ENCODE measurements around the gene ZNF394.
"Not testable (repeated sequence)": the region's sequence is repeated elsewhere in the genome, so short reads cannot be mapped to it uniquely, and the experiment has no call there.

ZNF394 gene

DNA sequence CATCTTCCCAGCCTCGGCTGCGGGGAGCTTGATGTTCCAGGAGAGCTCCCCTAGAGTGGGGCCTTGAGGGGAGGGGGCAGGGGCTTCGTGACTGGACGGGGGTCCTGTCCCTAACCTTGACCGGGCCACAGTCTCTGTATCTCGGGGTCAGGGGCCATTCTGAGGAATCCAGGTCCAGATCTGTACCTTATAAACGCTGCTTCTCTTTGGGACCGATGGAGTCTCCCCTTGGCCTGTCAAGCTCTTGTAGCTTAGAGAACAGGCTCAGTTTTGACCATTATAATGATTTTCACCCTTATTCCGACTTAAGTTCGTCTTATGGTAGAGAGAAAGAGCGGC, 5.2 kb upstream of the ZNF394 start:
- TF ChIP-seq, protein P1, sequence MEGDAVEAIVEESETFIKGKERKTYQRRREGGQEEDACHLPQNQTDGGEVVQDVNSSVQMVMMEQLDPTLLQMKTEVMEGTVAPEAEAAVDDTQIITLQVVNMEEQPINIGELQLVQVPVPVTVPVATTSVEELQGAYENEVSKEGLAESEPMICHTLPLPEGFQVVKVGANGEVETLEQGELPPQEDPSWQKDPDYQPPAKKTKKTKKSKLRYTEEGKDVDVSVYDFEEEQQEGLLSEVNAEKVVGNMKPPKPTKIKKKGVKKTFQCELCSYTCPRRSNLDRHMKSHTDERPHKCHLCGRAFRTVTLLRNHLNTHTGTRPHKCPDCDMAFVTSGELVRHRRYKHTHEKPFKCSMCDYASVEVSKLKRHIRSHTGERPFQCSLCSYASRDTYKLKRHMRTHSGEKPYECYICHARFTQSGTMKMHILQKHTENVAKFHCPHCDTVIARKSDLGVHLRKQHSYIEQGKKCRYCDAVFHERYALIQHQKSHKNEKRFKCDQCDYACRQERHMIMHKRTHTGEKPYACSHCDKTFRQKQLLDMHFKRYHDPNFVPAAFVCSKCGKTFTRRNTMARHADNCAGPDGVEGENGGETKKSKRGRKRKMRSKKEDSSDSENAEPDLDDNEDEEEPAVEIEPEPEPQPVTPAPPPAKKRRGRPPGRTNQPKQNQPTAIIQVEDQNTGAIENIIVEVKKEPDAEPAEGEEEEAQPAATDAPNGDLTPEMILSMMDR (IDR thresholded peaks at IDR 0.05; ENCODE audit: low read depth, low read length), result no peak
- DNase-seq (ENCODE audit: low read depth in 2 of 2), result peak in 1 of 2 donors; percentile 22
- peak overlapping the region; percentile 84 to 87 for H3K4me3 ChIP-seq (replicated peaks in 1 of 2; ENCODE audit: low read depth in 2 of 2, low read length in 2 of 2)

DNA sequence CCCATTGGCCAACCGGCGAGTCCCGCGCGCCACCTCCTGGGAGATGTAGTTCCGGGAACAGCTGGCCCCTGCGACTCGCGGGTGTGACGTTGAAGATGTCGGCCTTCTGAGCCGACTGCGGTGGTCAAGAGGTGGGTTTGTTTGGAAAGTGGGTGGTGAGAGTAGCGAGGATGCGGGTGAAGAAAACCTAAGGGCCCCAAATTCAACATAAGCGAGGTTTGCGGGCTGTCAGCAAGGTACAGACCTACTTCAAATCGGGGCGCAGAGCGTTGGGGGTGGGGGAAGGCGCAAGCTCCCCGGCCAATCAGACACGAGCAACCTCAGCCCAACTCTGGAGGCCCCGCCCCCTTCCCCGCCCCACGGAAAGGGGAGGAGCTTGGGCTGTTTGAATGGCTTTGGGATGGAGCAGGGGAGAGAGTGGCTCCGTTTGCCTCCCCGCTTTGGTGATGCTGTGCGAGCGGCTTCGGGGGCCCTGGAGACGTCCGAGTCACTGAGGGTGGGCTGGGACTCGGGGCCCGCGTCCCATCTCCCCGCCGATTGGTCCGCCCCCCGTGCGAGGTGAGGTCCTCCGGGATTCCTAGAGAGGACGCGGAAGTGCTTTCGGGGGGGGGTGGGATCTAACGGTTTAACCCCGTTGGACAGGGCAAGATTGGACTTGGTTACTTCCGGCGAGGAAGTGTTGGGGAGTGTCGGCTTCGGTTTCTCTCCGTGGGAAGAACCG, 4.7 kb upstream of the ZNF394 start, which contains the start of gene ZKSCAN5:
Gene ZKSCAN5 (plus strand): TSS at position 60 of the 721 bp plus-strand sequence. CDS start 1,383 bp downstream, outside the sequence.
- H3K4me3 ChIP-seq (replicated peaks in 1 of 2; ENCODE audit: low read depth in 2 of 2, low read length in 2 of 2), result peak within 1 kb of the TSS; percentile 84 to 87
- TF ChIP-seq, protein P1 (IDR thresholded peaks at IDR 0.05; ENCODE audit: low read depth, low read length), result no peak
- DNase-seq (ENCODE audit: low read depth in 2 of 2), result peak; percentile 98

DNA sequence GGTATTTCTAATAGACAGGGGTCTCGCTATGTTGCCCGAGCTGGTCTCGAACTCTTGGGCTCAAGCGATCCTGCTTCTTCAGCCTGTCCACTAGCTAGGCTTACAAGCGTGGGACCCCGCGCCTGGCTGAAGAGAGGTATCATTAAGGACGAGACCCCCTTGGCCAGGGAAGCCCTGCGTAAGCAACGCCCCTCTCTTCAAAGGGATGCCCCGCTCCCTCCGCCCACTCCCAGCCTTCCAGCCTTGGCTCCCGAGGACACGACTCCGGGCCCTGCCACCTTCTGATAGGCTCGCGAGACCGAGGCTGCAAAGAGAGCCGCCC, 4.2 kb upstream of the ZNF394 start:
- no peak for DNase-seq (ENCODE audit: low read depth in 2 of 2)
- H3K4me3 ChIP-seq (replicated peaks in 1 of 2; ENCODE audit: low read depth in 2 of 2, low read length in 2 of 2), result peak overlapping the region; percentile 84 to 87
- TF ChIP-seq, protein P1 (IDR thresholded peaks at IDR 0.05; ENCODE audit: low read depth, low read length), result no peak

DNA sequence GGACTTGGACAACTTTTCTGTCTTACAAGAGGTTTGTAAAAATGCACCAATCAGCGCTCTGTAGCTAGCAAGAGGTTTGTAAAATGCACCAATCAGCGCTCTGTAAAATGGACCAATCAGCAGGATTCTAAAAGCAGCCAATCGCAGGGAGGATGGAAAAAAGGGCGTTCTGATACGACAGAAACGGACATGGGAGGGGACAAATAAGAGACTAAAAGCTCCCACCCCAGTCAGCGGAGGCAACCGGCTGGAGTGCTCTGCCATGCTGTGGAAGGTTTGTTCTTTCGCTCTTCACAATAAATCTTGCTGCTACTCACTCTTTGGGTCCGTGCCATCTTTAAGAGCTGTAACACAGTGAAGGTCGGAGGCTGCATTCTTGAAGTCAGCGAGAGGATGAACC, 1.2 kb upstream of the ZNF394 start:
- H3K4me3 ChIP-seq (replicated peaks in 1 of 2; ENCODE audit: low read depth in 2 of 2, low read length in 2 of 2); DNase-seq (ENCODE audit: low read depth in 2 of 2): not testable (repeated sequence)

DNA sequence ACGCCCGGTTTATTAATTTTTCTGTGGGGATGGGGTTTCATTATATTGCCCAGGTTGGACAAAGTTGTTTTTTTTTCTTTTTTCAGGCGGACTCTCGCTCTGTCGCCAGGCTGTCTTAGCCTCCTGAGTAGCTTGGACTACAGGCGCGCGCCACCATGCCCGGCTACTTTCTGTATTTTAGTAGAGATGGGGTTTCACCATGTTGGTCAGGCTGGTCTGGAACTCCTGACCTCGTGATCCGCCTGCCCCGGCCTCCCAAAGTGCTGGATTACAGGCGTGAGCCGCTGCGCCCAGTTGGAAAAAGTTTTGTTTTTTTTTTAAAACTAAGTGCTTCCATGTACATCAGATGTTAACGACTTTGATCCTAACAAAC, 542 bp upstream of the ZNF394 start:
- peak overlapping the region; percentile 79 to 95 for H3K4me3 ChIP-seq (replicated peaks in 1 of 2; ENCODE audit: low read depth in 2 of 2, low read length in 2 of 2)
- TF ChIP-seq, protein P1 (IDR thresholded peaks at IDR 0.05; ENCODE audit: low read depth, low read length), result no peak
- DNase-seq (ENCODE audit: low read depth in 2 of 2), result no peak

DNA sequence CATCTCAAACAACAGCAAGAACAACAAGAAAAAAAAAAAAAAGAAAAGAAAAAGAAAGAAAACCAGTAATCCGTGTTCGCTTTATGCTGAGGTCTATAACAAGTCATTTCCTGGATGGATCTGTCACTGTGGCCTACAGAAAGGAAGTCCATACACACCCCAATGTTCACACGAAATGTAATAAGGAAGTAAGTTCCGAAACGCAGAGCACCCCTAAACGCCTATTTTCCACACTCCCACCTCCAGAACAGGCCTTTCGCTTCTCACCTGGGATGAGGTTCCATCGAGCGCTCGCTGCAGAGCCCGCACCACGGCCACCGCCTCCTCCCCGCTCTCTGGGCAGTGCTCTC, 735 bp downstream of the ZNF394 start:
- peak; percentile 17 to 20 for DNase-seq (ENCODE audit: low read depth in 2 of 2)
- TF ChIP-seq, protein P1 (IDR thresholded peaks at IDR 0.05; ENCODE audit: low read depth, low read length), result no peak
- H3K4me3 ChIP-seq (replicated peaks in 1 of 2; ENCODE audit: low read depth in 2 of 2, low read length in 2 of 2), result peak overlapping the region; percentile 79 to 95

DNA sequence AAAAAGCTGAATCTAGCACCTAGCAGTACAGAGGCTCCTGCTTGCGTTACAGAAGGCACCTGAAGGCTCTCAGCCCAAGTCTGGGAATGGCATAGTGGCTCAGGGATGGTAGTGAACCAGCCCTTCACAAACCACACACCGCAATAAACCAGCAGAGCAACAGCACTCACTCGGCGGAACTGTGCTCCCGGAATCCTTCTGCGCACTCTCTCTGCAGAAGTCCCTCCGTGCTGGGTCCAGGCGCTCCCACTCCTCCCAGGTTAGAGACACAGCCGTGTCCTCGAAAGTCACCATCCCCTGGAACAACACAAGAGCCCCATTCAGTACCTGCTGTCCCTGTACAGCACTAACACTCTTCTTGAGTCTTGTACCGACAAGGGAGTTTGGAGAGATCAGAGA, 1.5 kb downstream of the ZNF394 start:
- H3K4me3 ChIP-seq (replicated peaks in 1 of 2; ENCODE audit: low read depth in 2 of 2, low read length in 2 of 2), result peak overlapping the region; percentile 79 to 95
- TF ChIP-seq, protein P1 (IDR thresholded peaks at IDR 0.05; ENCODE audit: low read depth, low read length), result no peak
- no peak for DNase-seq (ENCODE audit: low read depth in 2 of 2)
